CD4-positive, alpha-beta T cell treated with Interleukin-17A for 4 hours (primary cell): ENCODE measurements around the gene PHF3.
"Not testable (repeated sequence)": the region's sequence is repeated elsewhere in the genome, so short reads cannot be mapped to it uniquely, and the experiment has no call there.

ENCODE experiments used
- DNase-seq: peaks from one replicate; pipeline ENCODE4 v3.0.0-alpha.2; 2020; ENCODE audit warnings: mixed read lengths

PHF3 gene

GRCh38 chr6:63716169-63716568 is 80.6 kb downstream of the PHF3 start:
- DNase-seq, result no peak

- DNase-seq, result no peak
Measured at GRCh38 chr6:63721181-63721580, 85.6 kb downstream of the PHF3 start.

DNA sequence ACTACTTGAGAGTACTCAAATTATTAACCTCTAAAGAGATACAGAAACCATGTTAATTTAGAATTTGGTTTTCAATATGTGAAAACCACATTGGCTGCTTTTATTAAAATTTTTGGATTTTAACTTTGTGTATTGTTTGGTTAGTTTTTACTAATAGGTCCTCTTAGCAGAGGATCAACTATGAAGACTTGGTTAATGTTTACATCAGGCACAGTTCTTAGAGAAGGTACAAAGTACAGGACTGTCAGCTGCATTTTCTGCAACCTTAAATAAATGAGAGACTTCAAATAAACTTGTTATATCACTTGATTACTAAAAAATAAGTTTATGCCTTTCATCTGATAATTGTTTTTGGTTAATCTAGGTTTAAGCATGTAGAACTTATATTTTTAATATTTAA is 89.1 kb downstream of the PHF3 start:
- DNase-seq, result no peak

- no peak for DNase-seq
Measured at GRCh38 chr6:63730311-63730710, 94.7 kb downstream of the PHF3 start.

GRCh38 chr6:63731930-63732329 is 96.3 kb downstream of the PHF3 start:
- no peak for DNase-seq

GRCh38 chr6:63732336-63732735 is 96.7 kb downstream of the PHF3 start:
- DNase-seq, result no peak

DNA sequence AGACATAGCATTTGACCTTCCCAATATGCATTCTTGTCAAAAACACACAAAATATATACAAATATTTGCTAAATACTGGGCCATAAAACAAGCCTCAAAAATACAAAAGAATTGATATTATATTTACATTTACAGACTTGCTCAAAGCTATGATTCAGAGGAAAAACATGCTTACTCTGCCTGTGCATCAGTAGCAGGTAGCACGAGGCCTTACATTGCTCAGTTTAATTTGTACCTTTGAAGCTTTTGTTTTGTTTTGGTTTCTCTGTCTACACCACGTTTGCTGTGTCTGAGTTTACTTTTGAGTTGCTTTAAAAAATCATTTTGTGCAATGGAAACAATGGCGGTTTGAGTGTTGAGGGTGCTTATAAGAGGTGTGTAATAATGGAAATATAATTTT is 99.3 kb downstream of the PHF3 start:
- DNase-seq, result no peak

GRCh38 chr6:63738190-63738589 is 102.6 kb downstream of the PHF3 start:
- DNase-seq, result not testable (repeated sequence)

- no peak for DNase-seq
Measured at GRCh38 chr6:63739094-63739687, 103.6 kb downstream of the PHF3 start.

DNA sequence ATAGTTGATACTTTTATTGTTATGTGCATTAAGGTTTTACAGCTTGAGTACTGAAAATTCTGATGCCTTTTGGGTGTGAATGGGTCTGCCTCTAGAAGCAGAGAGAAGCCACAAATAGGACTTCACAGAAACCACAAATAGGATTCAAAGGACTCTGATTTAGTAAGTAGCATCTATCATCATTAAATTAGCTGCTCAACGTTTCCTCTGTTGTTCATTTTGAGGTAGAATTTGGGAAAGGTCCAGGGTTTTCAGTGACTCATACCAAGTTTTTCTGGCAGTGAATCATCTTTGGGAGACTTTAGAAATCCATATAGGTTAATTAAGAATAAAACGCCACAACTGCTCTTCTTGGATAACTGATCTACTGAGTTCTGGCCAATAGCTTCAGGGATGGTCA is 105.1 kb downstream of the PHF3 start:
- no peak for DNase-seq

- DNase-seq, result no peak
Measured at GRCh38 chr6:63742060-63742459, 106.5 kb downstream of the PHF3 start.

DNA sequence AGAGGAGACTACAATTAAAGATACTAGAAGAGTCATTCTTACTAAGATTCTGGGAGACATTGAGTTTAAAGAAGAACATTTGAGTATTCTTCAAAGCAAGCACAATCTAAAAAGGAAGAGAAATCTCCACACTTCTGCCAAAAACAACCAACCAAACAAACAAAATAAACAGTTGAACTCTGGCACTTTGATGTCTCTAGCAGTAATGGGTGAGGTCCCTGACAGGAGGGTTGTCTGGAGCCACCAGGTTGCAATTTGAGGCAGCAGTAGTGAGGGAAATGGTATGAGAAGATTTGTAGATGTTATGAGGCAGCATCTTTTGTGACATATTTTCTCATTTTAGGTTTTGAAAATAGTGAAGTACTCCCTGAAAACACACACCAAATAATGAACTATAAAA is 108.1 kb downstream of the PHF3 start:
- DNase-seq, result no peak

- DNase-seq, result no peak
Measured at GRCh38 chr6:63744810-63745209, 109.2 kb downstream of the PHF3 start.

DNA sequence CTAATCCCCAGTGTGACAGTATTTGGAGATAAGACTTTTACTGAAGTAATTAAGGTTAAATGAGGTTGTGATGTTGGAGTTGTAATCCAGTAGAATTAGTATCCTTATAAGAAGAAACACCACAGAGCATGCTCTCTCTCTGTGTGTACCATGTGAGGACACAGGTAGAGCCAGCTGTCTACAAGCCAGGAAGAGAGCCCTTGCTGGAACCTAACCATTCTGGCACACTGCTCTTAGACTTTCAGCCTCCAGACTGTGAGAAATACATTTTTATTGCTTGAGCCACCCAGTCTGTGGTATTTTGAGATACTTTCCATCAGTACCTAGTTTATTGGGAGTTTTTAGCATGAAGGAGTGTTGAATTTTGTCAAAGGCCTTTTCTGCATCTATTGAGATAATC is 110.2 kb downstream of the PHF3 start:
- no peak for DNase-seq

DNA sequence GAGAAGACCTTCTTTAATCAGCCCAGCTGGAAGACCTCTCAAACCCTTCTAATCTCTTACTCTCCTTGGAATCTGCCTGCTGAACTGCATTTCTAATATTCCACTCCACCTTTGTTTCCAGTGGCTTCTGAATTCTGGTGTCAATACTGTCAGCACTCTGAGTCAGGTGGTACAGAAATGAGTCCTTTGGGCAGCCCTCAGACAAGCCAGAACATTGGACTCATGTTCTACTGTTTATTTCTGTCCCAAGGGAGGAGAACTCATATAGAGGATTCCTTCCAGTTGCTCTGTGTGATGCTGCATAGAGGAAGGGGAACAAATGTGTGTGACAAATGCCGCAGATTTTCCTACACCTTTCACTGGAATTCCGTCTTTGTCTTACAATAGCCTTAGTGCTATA is 114.8 kb downstream of the PHF3 start:
- DNase-seq, result no peak

DNA sequence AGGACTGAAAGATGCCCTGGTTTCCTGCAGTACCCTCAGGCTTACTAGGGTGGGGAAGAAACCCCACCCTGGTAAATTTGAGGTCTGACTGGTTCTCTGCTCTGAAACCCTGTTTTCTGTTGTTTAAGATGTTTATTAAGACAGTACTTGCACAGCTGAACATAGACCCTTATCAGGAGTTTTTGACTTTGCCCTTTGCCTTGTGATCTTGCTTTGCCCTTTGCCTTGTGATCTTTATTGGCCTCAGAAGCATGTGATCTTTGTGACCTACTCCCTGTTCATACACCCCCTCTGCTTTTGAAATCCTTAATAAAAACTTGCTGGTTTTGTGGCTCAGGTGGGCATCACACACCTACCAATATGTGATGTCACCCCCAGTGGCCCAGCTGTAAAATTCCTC is 121.7 kb downstream of the PHF3 start:
- DNase-seq, result not testable (repeated sequence)

DNA sequence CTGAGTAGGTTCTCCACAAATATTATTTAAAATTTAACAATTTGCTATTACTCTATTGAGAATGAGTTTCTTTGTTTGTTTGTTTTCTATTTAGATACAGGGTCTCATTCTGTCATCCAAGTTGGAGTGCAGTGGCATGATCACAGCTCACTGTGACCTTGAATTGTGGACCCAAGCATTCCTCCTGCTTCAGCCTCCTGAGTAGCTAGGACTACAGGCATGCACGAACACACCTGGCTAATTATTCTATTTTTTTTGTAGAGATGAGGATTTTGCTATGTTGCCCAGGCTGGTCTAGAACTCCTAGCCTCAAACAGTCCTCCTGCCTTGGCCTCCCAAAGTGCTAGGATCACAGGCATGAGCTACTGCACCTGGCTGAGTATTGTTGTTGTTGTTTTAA is 122.2 kb downstream of the PHF3 start:
- DNase-seq, result no peak

DNA sequence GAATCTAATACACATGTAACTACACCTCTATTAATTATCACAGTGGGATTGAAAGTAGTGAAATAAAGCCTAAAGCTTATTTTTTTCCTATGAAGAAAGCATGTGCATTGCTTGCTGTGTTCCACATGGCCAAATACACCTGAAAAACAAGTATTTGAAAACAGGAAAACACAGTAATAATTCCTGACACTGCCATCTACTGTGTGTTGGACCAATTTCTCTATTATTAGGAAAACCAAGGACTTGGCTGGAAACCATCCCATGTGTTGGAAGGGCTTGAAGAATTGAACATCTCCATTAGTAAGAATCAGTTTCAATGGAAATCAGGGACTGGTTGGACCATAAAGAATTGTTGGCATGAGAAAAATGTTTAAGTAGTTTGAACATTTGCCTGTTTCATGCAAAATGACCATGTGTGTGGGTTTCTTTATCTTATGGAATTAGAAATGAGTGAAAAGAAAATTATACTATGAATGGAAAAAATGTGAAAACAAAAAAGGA is 124.1 kb downstream of the PHF3 start:
- DNase-seq, result no peak

DNA sequence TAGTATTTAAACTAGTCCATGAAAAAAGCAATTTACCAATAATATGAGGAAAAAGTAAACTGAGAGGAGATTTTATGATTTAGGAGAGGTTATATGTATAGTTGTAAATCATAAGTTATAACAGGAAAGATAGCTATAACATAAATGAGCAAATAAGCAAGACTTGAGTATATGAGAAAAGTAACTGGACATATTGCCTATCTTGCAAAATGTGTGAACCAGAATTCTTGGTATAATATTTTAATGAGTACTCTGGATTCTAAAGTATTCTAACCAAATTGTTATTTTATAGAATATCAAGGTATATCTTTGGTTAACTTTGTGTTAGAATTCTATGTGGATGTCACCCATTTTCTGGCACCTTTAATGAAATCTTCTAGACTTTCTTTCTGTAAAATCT is 124.6 kb downstream of the PHF3 start:
- no peak for DNase-seq

- no peak for DNase-seq
Measured at GRCh38 chr6:63764318-63764916, 128.8 kb downstream of the PHF3 start.
